Measurements from ENCODE around the gene PPM1M.

PPM1M gene

DNA sequence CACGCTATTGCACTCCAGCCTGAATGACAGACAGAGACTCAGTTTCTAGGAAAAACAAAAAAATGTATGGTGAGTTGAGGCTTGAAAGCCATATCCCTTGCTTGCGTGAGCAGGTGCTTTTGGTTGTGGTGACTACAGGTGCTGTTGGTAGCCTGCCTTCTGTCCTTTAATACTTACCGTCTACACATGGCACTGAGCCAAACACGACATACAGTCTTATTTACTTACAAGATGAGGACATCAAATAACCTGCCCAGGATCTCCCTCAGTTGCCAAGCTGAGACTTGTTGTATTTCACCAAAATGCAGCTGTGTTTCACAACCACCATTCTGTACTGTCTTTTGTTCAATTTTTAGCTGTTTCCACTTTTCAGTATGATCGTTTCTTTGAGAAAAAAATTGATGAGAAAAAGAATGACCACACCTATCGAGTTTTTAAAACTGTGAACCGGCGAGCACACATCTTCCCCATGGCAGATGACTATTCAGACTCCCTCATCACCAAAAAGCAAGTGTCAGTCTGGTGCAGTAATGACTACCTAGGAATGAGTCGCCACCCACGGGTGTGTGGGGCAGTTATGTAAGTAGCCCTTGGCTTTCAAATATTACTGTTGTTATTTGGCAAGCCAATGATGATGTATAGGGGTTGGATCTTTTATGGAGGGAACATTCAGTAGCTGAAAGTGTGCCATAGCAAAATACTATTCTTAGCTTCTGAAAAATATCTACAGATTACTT, 41.1 kb upstream of the PPM1M start:
- Histone ChIP-seq H3K27me3 (ENCODE audit: control insufficient read depth, insufficient read depth, low read length) (no peaks in the 10 kb centered on the region), H3K9ac (ENCODE audit: low read length) (no peak overlapping the region), H3K4me3 (ENCODE audit: low read depth, low read length) (no peak overlapping the region), H3K9me3 (ENCODE audit: control insufficient read depth, insufficient read depth, low read depth, low read length) (no peaks in the 10 kb centered on the region), H3K4me1 (ENCODE audit: control insufficient read depth, insufficient read depth, low read length) (no peaks in the 10 kb centered on the region), H3K27ac (ENCODE audit: low read depth, low read length) (no peak overlapping the region), H3K36me3 (ENCODE audit: control insufficient read depth, insufficient read depth, low read length) (peaks cover 81% of the 10 kb centered on the region)

- H3K9me3 ChIP-seq (ENCODE audit: control insufficient read depth, insufficient read depth, low read depth, low read length), result no peaks in the 10 kb centered on the region
- H3K27me3 ChIP-seq (ENCODE audit: control insufficient read depth, insufficient read depth, low read length), result no peaks in the 10 kb centered on the region
- H3K4me1 ChIP-seq (ENCODE audit: control insufficient read depth, insufficient read depth, low read length), result no peaks in the 10 kb centered on the region
- H3K4me3 ChIP-seq (ENCODE audit: low read depth, low read length), result no peak overlapping the region
- H3K36me3 ChIP-seq (ENCODE audit: control insufficient read depth, insufficient read depth, low read length), result peaks cover 94% of the 10 kb centered on the region
- no peak overlapping the region for H3K9ac ChIP-seq (ENCODE audit: low read length)
- H3K27ac ChIP-seq (ENCODE audit: low read depth, low read length), result no peak overlapping the region
Measured at GRCh38 chr3:52205727-52206372, 39.7 kb upstream of the PPM1M start.

GRCh38 chr3:52208556-52208955, 37.0 kb upstream of the PPM1M start:
- peaks cover 94% of the 10 kb centered on the region for H3K36me3 ChIP-seq (ENCODE audit: control insufficient read depth, insufficient read depth, low read length)
- no peak overlapping the region for H3K27ac ChIP-seq (ENCODE audit: low read depth, low read length)
- no peak overlapping the region for H3K9ac ChIP-seq (ENCODE audit: low read length)
- no peaks in the 10 kb centered on the region for H3K4me1 ChIP-seq (ENCODE audit: control insufficient read depth, insufficient read depth, low read length)
- H3K9me3 ChIP-seq (ENCODE audit: control insufficient read depth, insufficient read depth, low read depth, low read length), result no peaks in the 10 kb centered on the region
- H3K4me3 ChIP-seq (ENCODE audit: low read depth, low read length), result no peak overlapping the region
- no peaks in the 10 kb centered on the region for H3K27me3 ChIP-seq (ENCODE audit: control insufficient read depth, insufficient read depth, low read length)

- H3K36me3 ChIP-seq (ENCODE audit: control insufficient read depth, insufficient read depth, low read length), result peaks cover 94% of the 10 kb centered on the region
- H3K27me3 ChIP-seq (ENCODE audit: control insufficient read depth, insufficient read depth, low read length), result no peaks in the 10 kb centered on the region
- no peak overlapping the region for H3K9ac ChIP-seq (ENCODE audit: low read length)
- no peaks in the 10 kb centered on the region for H3K9me3 ChIP-seq (ENCODE audit: control insufficient read depth, insufficient read depth, low read depth, low read length)
- no peak overlapping the region for H3K27ac ChIP-seq (ENCODE audit: low read depth, low read length)
- H3K4me1 ChIP-seq (ENCODE audit: control insufficient read depth, insufficient read depth, low read length), result no peaks in the 10 kb centered on the region
- H3K4me3 ChIP-seq (ENCODE audit: low read depth, low read length), result no peak overlapping the region
Measured at GRCh38 chr3:52210037-52210436, 35.5 kb upstream of the PPM1M start.

- peaks cover 94% of the 10 kb centered on the region for H3K36me3 ChIP-seq (ENCODE audit: control insufficient read depth, insufficient read depth, low read length)
- H3K27me3 ChIP-seq (ENCODE audit: control insufficient read depth, insufficient read depth, low read length), result no peaks in the 10 kb centered on the region
- H3K27ac ChIP-seq (ENCODE audit: low read depth, low read length), result no peak overlapping the region
- H3K9me3 ChIP-seq (ENCODE audit: control insufficient read depth, insufficient read depth, low read depth, low read length), result no peaks in the 10 kb centered on the region
- H3K4me1 ChIP-seq (ENCODE audit: control insufficient read depth, insufficient read depth, low read length), result no peaks in the 10 kb centered on the region
- H3K4me3 ChIP-seq (ENCODE audit: low read depth, low read length), result no peak overlapping the region
- no peak overlapping the region for H3K9ac ChIP-seq (ENCODE audit: low read length)
Measured at GRCh38 chr3:52210550-52211046, 35.0 kb upstream of the PPM1M start.

GRCh38 chr3:52211268-52211891, 34.2 kb upstream of the PPM1M start:
- Histone ChIP-seq H3K27ac (ENCODE audit: low read depth, low read length) (no peak overlapping the region), H3K9me3 (ENCODE audit: control insufficient read depth, insufficient read depth, low read depth, low read length) (no peaks in the 10 kb centered on the region), H3K27me3 (ENCODE audit: control insufficient read depth, insufficient read depth, low read length) (no peaks in the 10 kb centered on the region), H3K36me3 (ENCODE audit: control insufficient read depth, insufficient read depth, low read length) (peaks cover 91% of the 10 kb centered on the region), H3K9ac (ENCODE audit: low read length) (no peak overlapping the region), H3K4me1 (ENCODE audit: control insufficient read depth, insufficient read depth, low read length) (no peaks in the 10 kb centered on the region), H3K4me3 (ENCODE audit: low read depth, low read length) (no peak overlapping the region)

- H3K9ac ChIP-seq (ENCODE audit: low read length), result no peak overlapping the region
- peaks cover 77% of the 10 kb centered on the region for H3K36me3 ChIP-seq (ENCODE audit: control insufficient read depth, insufficient read depth, low read length)
- no peaks in the 10 kb centered on the region for H3K9me3 ChIP-seq (ENCODE audit: control insufficient read depth, insufficient read depth, low read depth, low read length)
- H3K4me3 ChIP-seq (ENCODE audit: low read depth, low read length), result no peak overlapping the region
- H3K27me3 ChIP-seq (ENCODE audit: control insufficient read depth, insufficient read depth, low read length), result no peaks in the 10 kb centered on the region
- no peaks in the 10 kb centered on the region; the same call in 1 of the 2 replicates for H3K4me1 ChIP-seq (ENCODE audit: control insufficient read depth, insufficient read depth, low read length)
- no peak overlapping the region for H3K27ac ChIP-seq (ENCODE audit: low read depth, low read length)
Measured at GRCh38 chr3:52213005-52213404, 32.6 kb upstream of the PPM1M start.

DNA sequence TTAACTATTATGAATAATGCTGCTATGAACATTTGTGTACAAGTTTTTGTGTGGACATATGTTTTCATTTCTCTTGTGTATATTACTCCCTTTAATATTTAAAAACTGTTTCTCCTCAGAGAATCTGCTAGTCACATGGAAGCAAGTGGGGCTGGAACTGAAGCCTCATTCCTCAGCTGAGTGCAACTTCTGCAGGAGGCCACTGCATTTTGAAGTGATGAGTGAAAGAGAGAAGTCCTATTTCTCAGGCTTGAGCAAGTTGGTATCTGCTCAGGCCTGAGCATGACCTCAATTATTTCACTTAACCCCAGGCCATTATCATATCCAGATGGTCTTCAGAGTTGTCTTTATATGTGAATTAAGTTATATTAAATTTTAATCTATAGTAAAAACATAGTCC, 31.7 kb upstream of the PPM1M start:
- no peaks in the 10 kb centered on the region for H3K27me3 ChIP-seq (ENCODE audit: control insufficient read depth, insufficient read depth, low read length)
- H3K9ac ChIP-seq (ENCODE audit: low read length), result no peak overlapping the region
- H3K27ac ChIP-seq (ENCODE audit: low read depth, low read length), result no peak overlapping the region
- H3K36me3 ChIP-seq (ENCODE audit: control insufficient read depth, insufficient read depth, low read length), result peaks cover 68% of the 10 kb centered on the region
- no peaks in the 10 kb centered on the region for H3K9me3 ChIP-seq (ENCODE audit: control insufficient read depth, insufficient read depth, low read depth, low read length)
- H3K4me3 ChIP-seq (ENCODE audit: low read depth, low read length), result no peak overlapping the region
- H3K4me1 ChIP-seq (ENCODE audit: control insufficient read depth, insufficient read depth, low read length), result no peaks in the 10 kb centered on the region; the same call in 1 of the 2 replicates

- Histone ChIP-seq H3K27ac (ENCODE audit: low read depth, low read length) (no peak overlapping the region), H3K4me1 (ENCODE audit: control insufficient read depth, insufficient read depth, low read length) (no peaks in the 10 kb centered on the region; the same call in 1 of the 2 replicates), H3K36me3 (ENCODE audit: control insufficient read depth, insufficient read depth, low read length) (peaks cover 55% of the 10 kb centered on the region)
Measured at GRCh38 chr3:52215351-52215750, 30.2 kb upstream of the PPM1M start.

GRCh38 chr3:52216585-52217408, 28.8 kb upstream of the PPM1M start:
- Histone ChIP-seq H3K27ac (ENCODE audit: low read depth, low read length) (no peak overlapping the region), H3K4me1 (ENCODE audit: control insufficient read depth, insufficient read depth, low read length) (peaks cover 4% of the 10 kb centered on the region; the same call in 1 of the 2 replicates), H3K36me3 (ENCODE audit: control insufficient read depth, insufficient read depth, low read length) (peaks cover 40% of the 10 kb centered on the region), H3K9me3 (ENCODE audit: control insufficient read depth, insufficient read depth, low read depth, low read length) (no peaks in the 10 kb centered on the region), H3K4me3 (ENCODE audit: low read depth, low read length) (no peak overlapping the region), H3K27me3 (ENCODE audit: control insufficient read depth, insufficient read depth, low read length) (no peaks in the 10 kb centered on the region), H3K9ac (ENCODE audit: low read length) (no peak overlapping the region)

More at GRCh38 chr3:52215351-52215750, 30.2 kb upstream of the PPM1M start:
- Histone ChIP-seq H3K9ac (ENCODE audit: low read length) (no peak overlapping the region), H3K4me3 (ENCODE audit: low read depth, low read length) (no peak overlapping the region), H3K27me3 (ENCODE audit: control insufficient read depth, insufficient read depth, low read length) (no peaks in the 10 kb centered on the region), H3K9me3 (ENCODE audit: control insufficient read depth, insufficient read depth, low read depth, low read length) (no peaks in the 10 kb centered on the region)
